A549 (cell line): Measurements from ENCODE around the gene NSMCE1. TPM values are rescaled to one million over a fixed set of nuclear protein-coding genes. Genes with fewer than 3 reads are reported as not detected.
"Not testable (repeated sequence)": the region's sequence is repeated elsewhere in the genome, so short reads cannot be mapped to it uniquely, and the experiment has no call there.

ENCODE experiments used
- ATAC-seq, 2 experiments: fragments of 200-7000 bp in 1 of 2; fragments of >200 bp in 1 of 2; cut with Nextera tagmentation in 1 of 2; cut with Tn5 transposase in 1 of 2; 3 replicates each; pipeline versions ENCODE4 v1.8.0 to v1.9.1; 2018 to 2020; ENCODE audit warnings: mild to moderate bottlenecking in 1 of 2, moderate library complexity in 1 of 2
- CTCF ChIA-PET: fragments of 300-600 bp; sonication (Branson Sonifier 250); formaldehyde crosslinking; extraction: SDS; loops from one replicate; lab custom pipeline; 2021; ENCODE audit warnings: antibody characterized with exemption, inconsistent platforms; lab: Yijun Ruan, JAX
- POLR2A ChIA-PET: fragments of 350-600 bp; formaldehyde crosslinking; extraction: SDS; loops from one replicate; lab custom pipeline; 2021; ENCODE audit warnings: antibody characterized with exemption, inconsistent platforms; lab: Yijun Ruan, JAX
- DNase-seq, 2 experiments: peaks; one replicate each; pipeline versions ENCODE4 v3.0.0 to v3.0.0-alpha.2; 2011 to 2016; ENCODE audit warnings: low read depth in 1 of 2, low spot score in 1 of 2
- FAIRE-seq: peaks from 2 replicates; lab custom pipeline; 2011; peaks lifted over from hg19 to GRCh38; lab: Jason Lieb, UNC
- H3K27ac ChIP-seq, 2 experiments: fragments of >200 bp; sonication (Bioruptor Twin); formaldehyde crosslinking; 3 replicates each; pipeline ENCODE4 v1.5.1; 2016 to 2017
- H3K4me1 ChIP-seq: fragments of >200 bp; sonication (Bioruptor Twin); formaldehyde crosslinking; 3 replicates; pipeline ENCODE4 v1.6.1; 2016
- H3K4me2 ChIP-seq: fragments of >200 bp; sonication (Bioruptor Twin); formaldehyde crosslinking; 3 replicates; pipeline ENCODE4 v1.6.1; 2016
- H3K4me3 ChIP-seq: fragments of >200 bp; sonication (Bioruptor Twin); formaldehyde crosslinking; 3 replicates; pipeline ENCODE4 v1.5.1; 2016
- H3K9me3 ChIP-seq: fragments of >200 bp; sonication (Bioruptor Twin); formaldehyde crosslinking; 3 replicates; pipeline ENCODE4 v1.6.1; 2016
- CEBPB ChIP-seq, 2 experiments: fragments of >200 bp in 1 of 2; sonication (Bioruptor Twin) in 1 of 2; formaldehyde crosslinking in 1 of 2; IDR thresholded peaks; 2 replicates each; pipeline ENCODE4 v1.6.1; 2012 to 2016
- CHD4 ChIP-seq: fragments of 200-600 bp; sonication (generic); IDR thresholded peaks from 2 replicates; pipeline ENCODE4 v1.6.1; 2016; ENCODE audit warnings: antibody characterized with exemption, mild to moderate bottlenecking, borderline replicate concordance
- FOSL2 ChIP-seq, 2 experiments: fragments of 450-650 bp in 1 of 2; fragments of >200 bp in 1 of 2; sonication (Bioruptor Twin) in 1 of 2; formaldehyde crosslinking; IDR thresholded peaks; 2 replicates each; pipeline versions ENCODE4 v1.5.0 to v1.6.1; 2016 to 2020; ENCODE audit warnings: mild to moderate bottlenecking in 1 of 2, moderate library complexity in 1 of 2
- HES2 ChIP-seq: fragments of >200 bp; sonication (Bioruptor Twin); formaldehyde crosslinking; IDR thresholded peaks from 2 replicates; pipeline ENCODE4 v1.6.1; 2016
- JUN ChIP-seq, 2 experiments: fragments of >200 bp; sonication (Bioruptor Twin); formaldehyde crosslinking; IDR thresholded peaks; 2 replicates in 1 of 2; 3 replicates in 1 of 2; pipeline ENCODE4 v1.6.1; 2016 to 2017
- MAFK ChIP-seq: fragments of 450-650 bp; IDR thresholded peaks from 2 replicates; pipeline ENCODE4 v1.6.1; 2014; ENCODE audit not compliant: partially characterized antibody
- MAZ ChIP-seq: fragments of 150-350 bp; IDR thresholded peaks from 2 replicates; pipeline ENCODE4 v1.6.1; 2014; ENCODE audit warnings: antibody characterized with exemption, low read depth, low read length, borderline replicate concordance
- MYC ChIP-seq: IDR thresholded peaks from 2 replicates; pipeline ENCODE4 v1.6.1; 2012; ENCODE audit warnings: mild to moderate bottlenecking, inconsistent platforms, low read length, improper control_type of control experiment, borderline replicate concordance
- NFE2L2 ChIP-seq: fragments of 150-350 bp; conservative IDR thresholded peaks from 2 replicates; pipeline ENCODE4 v1.6.1; 2014; ENCODE audit warnings: low read length
- NR3C1 ChIP-seq: fragments of >200 bp; sonication (Bioruptor Twin); formaldehyde crosslinking; IDR thresholded peaks from 3 replicates; pipeline ENCODE4 v1.6.1; 2017
- PHF8 ChIP-seq: fragments of 200-600 bp; sonication (generic); IDR thresholded peaks from 2 replicates; pipeline ENCODE4 v1.6.1; 2016; ENCODE audit warnings: low read depth, mild to moderate bottlenecking, antibody characterized with exemption, moderate library complexity, borderline replicate concordance
- RARB ChIP-seq: fragments of 250-450 bp; sonication (Bioruptor Pico); IDR thresholded peaks from 2 replicates; pipeline ENCODE4 v1.8.0; 2021; ENCODE audit warnings: mild to moderate bottlenecking, moderate library complexity
- RNF2 ChIP-seq: fragments of 200-600 bp; sonication (generic); IDR thresholded peaks from 2 replicates; pipeline ENCODE4 v1.6.1; 2016; ENCODE audit warnings: low read depth, mild to moderate bottlenecking, antibody characterized with exemption, moderate library complexity, borderline replicate concordance
- TFCP2L1 ChIP-seq: fragments of 250-450 bp; sonication (Bioruptor Pico); IDR thresholded peaks from 2 replicates; pipeline ENCODE4 v1.5.0; 2021; ENCODE audit warnings: mild to moderate bottlenecking
- ZFP36 ChIP-seq: fragments of 450-650 bp; IDR thresholded peaks from 2 replicates; pipeline ENCODE4 v1.6.1; 2014; ENCODE audit warnings: borderline replicate concordance; ENCODE audit not compliant: partially characterized antibody
- ZNF302 ChIP-seq: fragments of 250-450 bp; sonication (Bioruptor Pico); IDR thresholded peaks from 2 replicates; pipeline ENCODE4 v1.9.0; 2021; ENCODE audit warnings: inconsistent platforms, mild to moderate bottlenecking, moderate library complexity
- WGBS: methylation state at CpG from one replicate; pipeline ENCODE4 v1.1.6; 2017; ENCODE audit errors: missing lambda C conversion rate; 5-methylcytosine and 5-hydroxymethylcytosine counted together
- polyA plus RNA-seq, 4 experiments: library from polyadenylated mRNA; depleted of rRNA in 3 of 4; stranded (reverse); fragments of >200 nt; fragmentation: RNase III in 1 of 4; extraction: RNeasy Plus Mini Kit Qiagen cat#74134 plus additional on column Dnase treatment in 1 of 4; gene quantifications; 2 replicates in 3 of 4; 3 replicates in 1 of 4; pipeline ENCODE4 v1.2.3, GENCODE V29; 2011 to 2017
- TF ChIP-seq, protein P1 (sequence below): fragments of 250-450 bp; sonication (Bioruptor Pico); IDR thresholded peaks from 2 replicates; pipeline ENCODE4 v1.5.0; 2020; ENCODE audit warnings: low read depth, mild to moderate bottlenecking, moderate library complexity

Gene NSMCE1
- polyA plus RNA-seq, 2 of the 4 experiments (the other 2 are of a cell fraction) = 32.0 to 59.9 TPM

DNA sequence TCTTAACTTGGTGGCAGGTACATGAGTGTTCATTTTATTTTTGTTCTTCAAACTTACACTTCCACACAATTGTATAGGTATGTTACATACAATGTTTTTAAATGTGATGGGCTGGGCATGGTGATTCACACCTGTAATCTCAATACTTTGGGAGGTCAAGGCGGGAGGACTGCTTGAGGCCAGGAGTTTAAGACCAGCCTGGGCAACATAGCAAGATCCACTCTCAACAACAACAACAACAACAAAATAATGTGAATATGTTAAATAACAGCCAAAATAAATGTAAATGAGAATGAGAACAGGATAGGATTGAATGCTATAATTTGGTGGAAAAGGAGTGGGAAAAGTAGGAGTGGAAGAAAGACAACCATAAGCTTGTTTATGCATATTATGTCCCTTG lies 2.6 kb downstream of the NSMCE1 start (continued):
- TF ChIP-seq MYC = no peak
- TF ChIP-seq NFE2L2 = no peak
- TF ChIP-seq MAZ = no peak
- no peak for TF ChIP-seq HES2
- no peak for TF ChIP-seq JUN (IDR thresholded peaks at IDR 0.05)
- TF ChIP-seq RNF2 = no peak
- no peak for TF ChIP-seq CHD4

DNA sequence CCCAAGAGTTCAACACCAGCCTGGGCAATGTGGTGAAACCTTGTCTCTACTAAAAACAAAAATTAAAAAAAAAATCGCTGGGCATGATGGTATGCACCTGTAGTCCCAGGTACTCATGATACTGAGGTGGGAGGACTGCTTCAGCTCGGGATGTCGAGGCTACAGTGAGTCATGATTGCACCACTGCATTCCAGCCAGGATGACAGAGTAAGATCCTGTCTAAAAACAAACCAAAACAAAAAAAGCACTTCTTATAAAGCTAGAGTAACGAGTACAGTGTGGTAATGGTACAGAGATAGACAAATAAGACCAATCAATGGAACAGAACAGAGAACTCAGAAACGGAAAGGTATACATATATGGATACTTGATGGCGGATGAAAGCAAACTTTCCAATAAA lies 4.4 kb downstream of the NSMCE1 start:
- CTCF ChIA-PET = interaction anchor here (1.3 to 2.5 kb wide), 2 partner anchors 30 to 33 kb away, joined by 3 to 13 read pairs; no protein-coding TSS in a partner anchor
- no peak overlapping the region for H3K4me3 ChIP-seq
- H3K9me3 ChIP-seq = no peaks in the 10 kb centered on the region
- DNase-seq (no peak), ATAC-seq (peak in 1 of 2 experiments; percentile 22; a peak in 2 of 6 replicates), FAIRE-seq (no peak)
- peak overlapping the region; percentile 36 for H3K4me2 ChIP-seq
- 0 out of 6 replicates have a peak overlapping the region, but pooled peaks of 1 of the 2 experiments have one; percentile 4 for H3K27ac ChIP-seq
- H3K4me1 ChIP-seq = peaks cover 15% of the 10 kb centered on the region
- 26% methylated on average over 6 of the region's 6 CpGs for WGBS
- POLR2A ChIA-PET = no interaction called here
- no peak for TF ChIP-seq ZFP36
- no peak for TF ChIP-seq JUN (IDR thresholded peaks at IDR 0.05)
- TF ChIP-seq FOSL2 (IDR thresholded peaks at IDR 0.05) = peak; percentile 72
- TF ChIP-seq FOSL2 (CRISPR knock-in tag; IDR thresholded peaks at IDR 0.05) = peak; percentile 71
- TF ChIP-seq CEBPB (IDR thresholded peaks at IDR 0.05) = peak; percentile 63 to 84; a peak in 3 of 4 replicates
- no peak for TF ChIP-seq TFCP2L1 (CRISPR knock-in tag)

DNA sequence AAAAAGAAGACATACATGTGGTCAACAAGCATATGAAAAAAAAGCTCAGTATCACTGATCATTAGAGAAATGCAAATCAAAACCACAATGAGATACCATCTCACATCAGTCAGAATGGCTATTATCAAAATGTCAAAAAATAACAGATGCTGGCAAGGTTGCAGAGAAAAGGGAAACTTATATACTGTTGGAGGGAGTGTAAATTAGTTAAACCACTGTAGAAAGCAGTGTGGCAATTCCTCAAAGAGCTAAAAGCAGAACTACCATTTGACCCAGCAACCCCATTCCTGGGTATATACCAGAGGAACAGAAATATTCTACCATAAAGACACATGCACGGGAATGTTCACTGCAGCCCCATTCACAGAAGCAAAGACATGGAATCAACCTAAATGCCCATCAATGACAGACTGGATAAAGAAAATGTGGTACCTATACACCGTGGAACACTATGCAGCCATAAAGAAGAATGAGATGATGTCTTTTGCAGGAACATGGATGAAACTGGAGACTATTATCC lies 5.6 kb downstream of the NSMCE1 start:
- H3K9me3 ChIP-seq, POLR2A ChIA-PET, H3K4me3 ChIP-seq, FAIRE-seq, DNase-seq, H3K27ac ChIP-seq, H3K4me2 ChIP-seq, ATAC-seq: not testable (repeated sequence)
- H3K4me1 ChIP-seq = peaks cover 27% of the 10 kb centered on the region
- CTCF ChIA-PET = interaction anchor here (1.2 to 2.5 kb wide), 2 partner anchors 29 to 108 kb away, joined by 3 to 13 read pairs; no protein-coding TSS in a partner anchor
- 90% methylated on average over 2 of the region's 2 CpGs for WGBS

DNA sequence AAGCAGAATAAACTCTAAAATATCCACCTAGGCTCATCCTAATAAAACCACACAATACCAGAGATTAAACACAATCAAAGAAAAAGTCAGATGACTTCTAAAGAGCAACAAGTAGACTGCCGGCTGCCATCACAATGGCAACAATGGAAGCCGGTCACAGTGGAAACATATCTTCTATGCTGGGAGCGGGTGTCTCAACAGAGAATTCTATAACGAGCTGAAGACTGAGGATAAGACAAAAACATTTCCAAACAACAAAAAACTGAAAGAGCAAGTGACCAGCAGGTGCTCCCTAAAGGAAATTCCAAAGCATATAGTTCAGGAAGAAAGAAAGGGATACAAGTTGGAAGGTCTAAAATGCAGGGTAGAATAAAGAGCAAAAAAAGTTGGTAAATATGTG lies 8.9 kb downstream of the NSMCE1 start:
- DNase-seq = no peak
- no peak for ATAC-seq
- peaks cover 24% of the 10 kb centered on the region for H3K4me1 ChIP-seq
- no peak for FAIRE-seq
- 96% methylated on average over 4 of the region's 4 CpGs for WGBS
- ChIA-PET POLR2A (no interaction called here), CTCF (interaction anchor here (1.2 to 1.4 kb wide), 2 partner anchors 25 to 108 kb away, joined by 3 to 4 read pairs; no protein-coding TSS in a partner anchor)
- H3K4me2 ChIP-seq = no peak overlapping the region
- H3K27ac ChIP-seq = no peak overlapping the region
- TF ChIP-seq MAFK (no peak), NR3C1 (no peak), ZNF302 (no peak), JUN (IDR thresholded peaks at IDR 0.05) (no peak), RARB (CRISPR knock-in tag) (no peak), PHF8 (no peak)
- TF ChIP-seq, protein P1, sequence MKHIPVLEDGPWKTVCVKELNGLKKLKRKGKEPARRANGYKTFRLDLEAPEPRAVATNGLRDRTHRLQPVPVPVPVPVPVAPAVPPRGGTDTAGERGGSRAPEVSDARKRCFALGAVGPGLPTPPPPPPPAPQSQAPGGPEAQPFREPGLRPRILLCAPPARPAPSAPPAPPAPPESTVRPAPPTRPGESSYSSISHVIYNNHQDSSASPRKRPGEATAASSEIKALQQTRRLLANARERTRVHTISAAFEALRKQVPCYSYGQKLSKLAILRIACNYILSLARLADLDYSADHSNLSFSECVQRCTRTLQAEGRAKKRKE (CRISPR knock-in tag) = no peak
- no peak overlapping the region for H3K4me3 ChIP-seq
- H3K9me3 ChIP-seq = no peaks in the 10 kb centered on the region
